ENCODE measurements around the gene AQP4.

The AQP4 gene

GRCh38 chr18:26839609-26840008 is 25.9 kb downstream of the AQP4 start:
- DNase-seq: no peak

DNA sequence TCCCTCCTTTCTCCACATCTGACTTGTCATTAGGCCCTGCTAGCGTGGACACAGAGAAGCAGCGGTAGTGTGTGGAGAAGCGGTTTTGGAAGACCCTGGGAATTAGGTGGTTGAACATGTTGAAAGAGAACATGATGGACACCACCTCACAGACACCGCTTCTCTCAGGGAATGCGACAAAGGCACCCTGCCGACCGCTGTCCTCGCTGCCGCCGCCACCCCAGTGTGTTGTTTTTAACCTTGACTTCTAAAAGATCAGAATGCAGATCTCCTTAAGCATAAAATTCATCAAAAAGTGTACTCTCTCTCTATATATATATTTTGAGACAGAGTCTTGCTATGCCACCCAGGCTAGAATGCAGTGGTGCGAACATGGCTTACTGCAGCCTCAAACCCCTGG is 33.2 kb downstream of the AQP4 start:
- no peak for DNase-seq

DNA sequence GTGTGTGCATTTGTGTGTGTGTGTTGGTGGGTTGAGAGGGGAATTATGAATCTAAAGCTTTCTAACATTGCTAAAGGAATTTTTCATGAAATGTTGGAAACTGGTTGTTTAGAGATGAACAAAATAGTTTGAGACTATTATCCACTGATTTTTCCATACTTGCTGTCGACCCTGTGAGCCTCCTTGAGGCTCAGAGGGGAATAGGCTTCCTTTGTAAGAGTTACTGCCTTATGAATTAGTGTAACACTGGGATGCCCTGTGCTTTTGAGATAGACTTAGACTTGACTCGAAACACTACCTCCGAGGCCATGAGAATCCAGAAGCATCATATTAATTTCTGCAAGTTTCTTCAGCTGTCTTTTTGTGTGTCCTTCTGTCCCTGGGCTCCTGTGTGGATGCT is 37.9 kb downstream of the AQP4 start:
- no peak for DNase-seq

- DNase-seq: no peak
Measured at GRCh38 chr18:26826656-26827235, 38.8 kb downstream of the AQP4 start.

- no peak for DNase-seq
Measured at GRCh38 chr18:26821181-26821580, 44.3 kb downstream of the AQP4 start.

DNA sequence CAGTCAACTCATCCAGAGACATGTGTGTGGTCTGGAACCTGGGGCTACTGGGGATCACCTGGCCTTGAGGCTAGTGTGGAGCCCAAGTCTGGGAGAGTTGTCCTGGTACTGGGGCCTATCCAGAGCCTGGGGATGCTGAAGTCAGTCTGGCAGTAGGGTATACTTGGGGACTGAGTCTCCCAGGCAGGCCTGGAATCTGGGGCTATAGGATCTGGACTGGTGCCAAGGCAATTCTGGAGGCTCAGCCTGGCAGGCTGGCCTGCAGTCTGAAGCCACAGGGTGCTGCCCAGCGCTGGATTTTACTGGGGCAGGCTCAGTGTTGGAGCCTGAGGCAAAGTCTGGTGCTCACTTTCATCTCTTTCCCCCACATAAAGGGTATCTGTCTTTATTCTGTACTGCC is 46.5 kb downstream of the AQP4 start:
- no peak for DNase-seq

DNA sequence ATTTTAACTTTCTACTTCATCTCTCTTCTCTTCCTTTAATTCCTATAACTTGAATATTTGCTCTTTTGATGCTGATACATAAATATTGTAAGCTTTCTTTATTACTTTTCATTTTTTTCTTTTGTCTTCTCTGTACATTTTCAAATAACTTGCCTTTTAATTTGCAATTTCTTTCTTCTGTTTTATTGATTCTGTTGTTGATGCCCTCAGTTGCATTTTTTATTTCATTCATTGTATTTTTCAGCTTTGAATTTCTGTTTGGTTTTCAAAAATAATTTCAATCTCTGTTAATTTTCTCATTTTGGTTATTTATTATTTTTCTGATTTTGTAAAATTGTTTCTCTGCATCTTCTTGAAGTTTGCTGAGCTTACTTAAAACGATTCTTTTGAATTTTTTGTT is 47.0 kb downstream of the AQP4 start:
- no peak for DNase-seq

DNA sequence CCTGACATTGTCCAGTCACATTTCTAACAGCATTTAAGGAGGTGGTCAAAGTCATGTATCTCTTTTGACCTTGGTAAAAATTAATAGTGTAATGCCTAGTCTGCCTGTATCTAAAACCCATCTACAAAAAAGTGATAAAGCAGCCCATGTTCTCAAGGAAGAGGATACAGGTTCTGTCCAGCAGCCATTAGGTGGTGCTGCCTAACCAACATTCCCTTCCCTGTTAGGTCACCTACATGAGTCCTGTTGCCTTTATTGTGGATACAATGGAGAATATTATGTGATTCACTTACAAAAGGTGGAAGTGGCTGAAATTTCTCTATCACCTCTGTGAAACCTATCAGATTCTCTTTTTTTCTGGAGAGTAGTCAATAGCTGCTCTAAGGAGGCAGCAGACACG is 52.5 kb downstream of the AQP4 start:
- no peak for DNase-seq

- no peak for DNase-seq
Measured at GRCh38 chr18:26812462-26812861, 53.0 kb downstream of the AQP4 start.

DNA sequence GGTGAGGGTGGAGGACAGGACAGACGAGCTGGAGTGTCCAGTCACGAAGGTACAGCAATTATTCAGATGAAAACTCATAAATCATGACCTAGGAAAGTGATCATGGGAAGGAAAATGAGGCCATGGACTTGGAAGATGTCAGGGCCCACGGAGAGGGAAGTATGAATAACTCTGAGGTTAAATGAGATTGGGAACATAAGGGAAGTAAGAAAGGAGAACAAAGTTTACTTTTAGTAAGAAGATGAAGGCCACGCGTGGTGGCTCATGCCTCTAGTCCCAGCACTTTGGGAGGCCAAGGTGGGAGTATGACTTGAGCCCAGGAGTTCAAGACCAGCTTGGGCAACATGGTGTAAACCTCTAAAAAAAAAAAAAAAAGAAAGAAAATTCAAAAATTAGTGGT is 56.2 kb downstream of the AQP4 start:
- DNase-seq: no peak

DNA sequence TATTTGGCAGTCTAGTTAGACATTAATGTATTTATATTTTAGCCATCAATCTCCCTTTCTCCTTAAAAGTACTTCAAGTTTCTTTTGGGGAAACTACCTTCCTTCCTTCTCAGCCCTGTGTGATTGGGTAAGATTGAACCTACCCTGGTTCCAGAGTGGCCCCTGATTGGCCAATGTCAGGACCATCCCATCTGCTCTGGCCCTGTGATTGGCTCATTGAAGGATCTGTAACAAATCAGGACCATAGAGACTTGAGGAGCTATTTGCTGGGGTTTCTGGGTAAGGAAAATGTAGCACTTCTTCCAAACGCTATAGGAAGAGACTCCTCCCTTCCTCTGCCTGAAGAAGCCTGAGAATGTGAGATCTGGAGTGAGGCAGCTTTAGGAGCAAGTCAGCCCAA is 59.3 kb downstream of the AQP4 start:
- DNase-seq: no peak

DNA sequence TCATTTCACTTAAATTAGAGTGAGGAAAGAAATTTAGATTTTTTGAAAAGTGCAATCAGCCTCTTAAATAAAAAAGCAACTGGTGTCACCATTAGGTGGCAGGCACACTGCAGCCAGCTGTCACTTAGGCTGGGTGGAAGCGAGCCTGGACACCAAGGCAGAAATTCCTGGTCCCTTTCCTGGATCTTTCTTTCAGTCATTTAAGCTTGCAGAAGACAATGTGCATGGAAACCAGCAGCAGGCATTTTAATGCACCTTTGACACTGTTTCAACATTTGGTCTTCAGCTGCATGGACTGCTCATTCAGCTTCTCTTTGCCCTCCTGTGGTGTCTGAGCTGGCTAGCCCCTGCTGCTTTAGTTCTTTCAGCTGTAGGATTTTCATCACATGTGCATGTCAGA is 61.0 kb downstream of the AQP4 start:
- no peak for DNase-seq

DNA sequence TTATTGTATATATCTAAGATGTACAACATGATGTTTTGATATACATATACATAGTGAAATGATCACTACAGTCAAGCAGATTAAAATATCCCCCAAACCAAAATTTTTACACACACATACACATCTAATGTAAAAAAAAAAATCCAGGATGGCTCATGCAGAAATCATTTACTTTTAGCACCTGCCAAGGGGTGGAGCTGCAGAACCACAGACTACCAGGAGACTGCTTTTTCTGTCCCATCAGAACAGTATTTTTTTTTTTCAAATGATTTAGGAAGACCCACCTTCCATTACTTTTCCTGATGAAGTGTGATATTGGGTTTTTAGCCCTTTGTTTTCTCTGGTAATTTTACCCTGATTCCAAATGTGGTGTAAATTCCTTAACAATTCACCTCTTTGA is 61.9 kb downstream of the AQP4 start:
- no peak for DNase-seq

- no peak for DNase-seq
Measured at GRCh38 chr18:26802330-26803200, 62.9 kb downstream of the AQP4 start.
